C4-2B (cell line): Measurements from ENCODE around the gene CA12.

Experiments used
- ZFX ChIP-seq: fragments of 450-650 bp; IDR thresholded peaks from 2 replicates; pipeline ENCODE4 v1.6.1; 2017
- TF ChIP-seq, protein P1 (sequence below): fragments of 450-650 bp; conservative IDR thresholded peaks from 2 replicates; pipeline ENCODE4 v1.5.1; 2017; ENCODE audit warnings: mild to moderate bottlenecking

DNA sequence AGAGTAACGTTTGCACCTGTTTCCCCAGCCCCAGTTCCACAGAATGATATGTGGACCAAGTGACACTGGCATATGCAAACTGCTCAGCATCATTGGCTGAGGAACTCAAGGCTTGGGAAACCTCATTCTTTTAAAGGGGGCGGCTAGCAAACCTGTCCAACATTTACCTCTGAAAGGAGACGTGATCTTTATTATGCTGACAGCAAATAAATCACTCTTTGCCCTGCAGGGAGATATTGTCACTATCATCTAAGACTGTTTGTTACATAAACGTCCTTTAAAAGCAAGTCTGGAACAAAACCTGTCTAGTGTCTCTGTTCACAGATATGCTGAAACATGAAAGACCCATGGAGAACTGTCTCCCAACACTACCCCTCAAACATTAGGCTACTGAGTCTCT lies 21.5 kb downstream of the CA12 start:
- TF ChIP-seq, protein P1, sequence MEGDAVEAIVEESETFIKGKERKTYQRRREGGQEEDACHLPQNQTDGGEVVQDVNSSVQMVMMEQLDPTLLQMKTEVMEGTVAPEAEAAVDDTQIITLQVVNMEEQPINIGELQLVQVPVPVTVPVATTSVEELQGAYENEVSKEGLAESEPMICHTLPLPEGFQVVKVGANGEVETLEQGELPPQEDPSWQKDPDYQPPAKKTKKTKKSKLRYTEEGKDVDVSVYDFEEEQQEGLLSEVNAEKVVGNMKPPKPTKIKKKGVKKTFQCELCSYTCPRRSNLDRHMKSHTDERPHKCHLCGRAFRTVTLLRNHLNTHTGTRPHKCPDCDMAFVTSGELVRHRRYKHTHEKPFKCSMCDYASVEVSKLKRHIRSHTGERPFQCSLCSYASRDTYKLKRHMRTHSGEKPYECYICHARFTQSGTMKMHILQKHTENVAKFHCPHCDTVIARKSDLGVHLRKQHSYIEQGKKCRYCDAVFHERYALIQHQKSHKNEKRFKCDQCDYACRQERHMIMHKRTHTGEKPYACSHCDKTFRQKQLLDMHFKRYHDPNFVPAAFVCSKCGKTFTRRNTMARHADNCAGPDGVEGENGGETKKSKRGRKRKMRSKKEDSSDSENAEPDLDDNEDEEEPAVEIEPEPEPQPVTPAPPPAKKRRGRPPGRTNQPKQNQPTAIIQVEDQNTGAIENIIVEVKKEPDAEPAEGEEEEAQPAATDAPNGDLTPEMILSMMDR = no peak
- TF ChIP-seq ZFX = no peak
